ENCODE data around the gene STX2.

STX2 gene

GRCh38 chr12:130818635-130819576 is 20.1 kb downstream of the STX2 start:
- Histone ChIP-seq H3K4me3 (ENCODE audit: low read length in 2 of 2) (no peak overlapping the region), H2BK120ac (ENCODE audit: low read depth, low read length) (no peak overlapping the region), H2BK12ac (ENCODE audit: low read length) (peak overlapping the region; percentile 89), H3K36me3 (replicated peaks in 1 of 2; ENCODE audit: control insufficient read depth in 2 of 2, insufficient read depth in 2 of 2, low read length in 2 of 2) (peaks cover 7 to 46% of the 10 kb centered on the region in 2 donors), H2AFZ (ENCODE audit: low read length) (no peak overlapping the region), H2BK15ac (ENCODE audit: low read length) (no peak overlapping the region), H4K91ac (ENCODE audit: low read depth, low read length, poor library complexity) (no peak overlapping the region), H2BK5ac (ENCODE audit: low read length) (no peak overlapping the region), H3K9me3 (replicated peaks in 1 of 2; ENCODE audit: control insufficient read depth in 2 of 2, insufficient read depth in 1 of 2, low read depth in 1 of 2, low read length in 2 of 2) (no peaks in the 10 kb centered on the region), H3K14ac (ENCODE audit: low read length) (no peak overlapping the region), H3K79me1 (ENCODE audit: low read depth, low read length) (peaks cover 6% of the 10 kb centered on the region), H3K9ac (ENCODE audit: low read depth, low read length, poor library complexity) (peak overlapping the region; percentile 79), H3K27me3 (ENCODE audit: control insufficient read depth in 3 of 3, insufficient read depth in 3 of 3, low read depth in 1 of 3, low read length in 3 of 3) (peaks cover 0 to 2% (median 0%) of the 10 kb centered on the region in 3 experiments), H3K4me2 (ENCODE audit: insufficient read depth, low read length, poor library complexity, severe bottlenecking) (no peak overlapping the region), H3K23ac (ENCODE audit: low read depth, low read length, poor library complexity) (peak overlapping the region; percentile 49), H2AK5ac (ENCODE audit: low read depth, low read length) (peak overlapping the region; percentile 7), H3K27ac (replicated peaks; ENCODE audit: low read length) (no peak overlapping the region), H3K4me1 (ENCODE audit: control insufficient read depth in 2 of 2, insufficient read depth in 1 of 2, low read depth in 1 of 2, low read length in 2 of 2) (peaks cover 9 to 13% of the 10 kb centered on the region in 2 donors), H4K8ac (ENCODE audit: low read depth, low read length) (no peak overlapping the region), H3K18ac (ENCODE audit: low read length) (peak overlapping the region; percentile 27), H3K4ac (ENCODE audit: low read length) (no peak overlapping the region)
- no CpG with 5 or more reads among the region's 58 CpGs for WGBS, 2 donors (ENCODE audit: extremely low coverage in 2 of 2, insufficient read length in 2 of 2, insufficient replicate concordance in 1 of 2)
- DNase-seq (ENCODE audit: low spot score) = peak; percentile 65

GRCh38 chr12:130818272-130818634 is 20.8 kb downstream of the STX2 start:
- DNase-seq (ENCODE audit: low spot score) = no peak

DNA sequence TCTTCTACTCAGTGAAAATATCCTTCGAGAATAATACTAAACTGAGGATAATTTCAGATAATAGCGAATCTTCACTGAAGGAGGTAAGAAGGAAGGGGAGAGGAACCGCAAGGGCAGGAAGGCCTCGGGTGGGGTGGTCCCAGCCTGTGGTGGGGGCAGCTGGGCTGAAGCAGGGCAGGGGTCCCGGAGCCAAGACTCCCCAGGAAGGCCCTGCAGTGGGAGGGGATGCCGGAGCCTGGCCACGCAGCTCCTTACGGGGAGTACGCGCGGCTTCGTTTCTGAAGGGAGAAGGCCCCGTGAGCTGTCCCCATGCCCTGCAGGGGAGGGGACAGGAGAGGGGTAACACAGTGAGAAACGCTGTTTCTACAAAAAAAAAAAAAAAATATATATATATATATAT is 21.2 kb downstream of the STX2 start:
- H2AFZ ChIP-seq (ENCODE audit: low read length) = no peak overlapping the region
- no peak overlapping the region for H2BK120ac ChIP-seq (ENCODE audit: low read depth, low read length)
- peaks cover 9 to 13% of the 10 kb centered on the region in 2 donors for H3K4me1 ChIP-seq (ENCODE audit: control insufficient read depth in 2 of 2, insufficient read depth in 1 of 2, low read depth in 1 of 2, low read length in 2 of 2)
- no peak overlapping the region for H3K18ac ChIP-seq (ENCODE audit: low read length)
- no peak overlapping the region for H3K27ac ChIP-seq (replicated peaks; ENCODE audit: low read length)
- no peak overlapping the region for H3K9ac ChIP-seq (ENCODE audit: low read depth, low read length, poor library complexity)
- H4K8ac ChIP-seq (ENCODE audit: low read depth, low read length) = no peak overlapping the region
- no peak overlapping the region for H3K23ac ChIP-seq (ENCODE audit: low read depth, low read length, poor library complexity)
- no peak overlapping the region for H3K14ac ChIP-seq (ENCODE audit: low read length)
- DNase-seq (ENCODE audit: low spot score) = no peak
- no peak overlapping the region for H3K4ac ChIP-seq (ENCODE audit: low read length)
- H3K79me1 ChIP-seq (ENCODE audit: low read depth, low read length) = peaks cover 6% of the 10 kb centered on the region
- no peak overlapping the region for H2AK5ac ChIP-seq (ENCODE audit: low read depth, low read length)
- H3K4me2 ChIP-seq (ENCODE audit: insufficient read depth, low read length, poor library complexity, severe bottlenecking) = no peak overlapping the region
- no peak overlapping the region for H3K4me3 ChIP-seq (ENCODE audit: low read length in 2 of 2)
- H3K36me3 ChIP-seq (replicated peaks in 1 of 2; ENCODE audit: control insufficient read depth in 2 of 2, insufficient read depth in 2 of 2, low read length in 2 of 2) = peaks cover 5 to 35% of the 10 kb centered on the region in 2 donors
- no peak overlapping the region for H2BK5ac ChIP-seq (ENCODE audit: low read length)
- no peak overlapping the region for H2BK15ac ChIP-seq (ENCODE audit: low read length)
- no peak overlapping the region for H2BK12ac ChIP-seq (ENCODE audit: low read length)
- no CpG with 5 or more reads among the region's 14 CpGs for WGBS, 2 donors (ENCODE audit: extremely low coverage in 2 of 2, insufficient read length in 2 of 2, insufficient replicate concordance in 1 of 2)
- H3K9me3 ChIP-seq (replicated peaks in 1 of 2; ENCODE audit: control insufficient read depth in 2 of 2, insufficient read depth in 1 of 2, low read depth in 1 of 2, low read length in 2 of 2) = no peaks in the 10 kb centered on the region
- H4K91ac ChIP-seq (ENCODE audit: low read depth, low read length, poor library complexity) = no peak overlapping the region
- H3K27me3 ChIP-seq (ENCODE audit: control insufficient read depth in 3 of 3, insufficient read depth in 3 of 3, low read depth in 1 of 3, low read length in 3 of 3) = peaks cover 0 to 2% (median 0%) of the 10 kb centered on the region in 3 experiments

More at GRCh38 chr12:130818272-130818634, 20.8 kb downstream of the STX2 start:
- Histone ChIP-seq H2AK5ac (ENCODE audit: low read depth, low read length) (peak overlapping the region; percentile 7), H3K9me3 (replicated peaks in 1 of 2; ENCODE audit: control insufficient read depth in 2 of 2, insufficient read depth in 1 of 2, low read depth in 1 of 2, low read length in 2 of 2) (no peaks in the 10 kb centered on the region), H2BK12ac (ENCODE audit: low read length) (peak overlapping the region; percentile 89), H4K8ac (ENCODE audit: low read depth, low read length) (no peak overlapping the region), H3K4ac (ENCODE audit: low read length) (no peak overlapping the region), H3K23ac (ENCODE audit: low read depth, low read length, poor library complexity) (peak overlapping the region; percentile 49), H2AFZ (ENCODE audit: low read length) (no peak overlapping the region), H3K4me3 (ENCODE audit: low read length in 2 of 2) (no peak overlapping the region), H3K18ac (ENCODE audit: low read length) (peak overlapping the region; percentile 27), H3K79me1 (ENCODE audit: low read depth, low read length) (peaks cover 6% of the 10 kb centered on the region), H4K91ac (ENCODE audit: low read depth, low read length, poor library complexity) (no peak overlapping the region), H3K4me2 (ENCODE audit: insufficient read depth, low read length, poor library complexity, severe bottlenecking) (no peak overlapping the region), H3K27ac (replicated peaks; ENCODE audit: low read length) (no peak overlapping the region), H3K9ac (ENCODE audit: low read depth, low read length, poor library complexity) (no peak overlapping the region), H3K36me3 (replicated peaks in 1 of 2; ENCODE audit: control insufficient read depth in 2 of 2, insufficient read depth in 2 of 2, low read length in 2 of 2) (peaks cover 6 to 40% of the 10 kb centered on the region in 2 donors), H2BK5ac (ENCODE audit: low read length) (no peak overlapping the region), H3K4me1 (ENCODE audit: control insufficient read depth in 2 of 2, insufficient read depth in 1 of 2, low read depth in 1 of 2, low read length in 2 of 2) (peaks cover 9 to 13% of the 10 kb centered on the region in 2 donors), H3K14ac (ENCODE audit: low read length) (no peak overlapping the region), H2BK120ac (ENCODE audit: low read depth, low read length) (no peak overlapping the region), H3K27me3 (ENCODE audit: control insufficient read depth in 3 of 3, insufficient read depth in 3 of 3, low read depth in 1 of 3, low read length in 3 of 3) (peaks cover 0 to 2% (median 0%) of the 10 kb centered on the region in 3 experiments), H2BK15ac (ENCODE audit: low read length) (no peak overlapping the region)
- no CpG with 5 or more reads among the region's 14 CpGs for WGBS, 2 donors (ENCODE audit: extremely low coverage in 2 of 2, insufficient read length in 2 of 2, insufficient replicate concordance in 1 of 2)

GRCh38 chr12:130816097-130816496 is 23.0 kb downstream of the STX2 start:
- Histone ChIP-seq H2BK5ac (ENCODE audit: low read length) (no peak overlapping the region), H4K8ac (ENCODE audit: low read depth, low read length) (no peak overlapping the region), H3K9ac (ENCODE audit: low read depth, low read length, poor library complexity) (no peak overlapping the region), H3K36me3 (replicated peaks in 1 of 2; ENCODE audit: control insufficient read depth in 2 of 2, insufficient read depth in 2 of 2, low read length in 2 of 2) (peaks cover 5 to 32% of the 10 kb centered on the region in 2 donors), H3K9me3 (replicated peaks in 1 of 2; ENCODE audit: control insufficient read depth in 2 of 2, insufficient read depth in 1 of 2, low read depth in 1 of 2, low read length in 2 of 2) (no peaks in the 10 kb centered on the region), H3K4me2 (ENCODE audit: insufficient read depth, low read length, poor library complexity, severe bottlenecking) (no peak overlapping the region), H4K91ac (ENCODE audit: low read depth, low read length, poor library complexity) (no peak overlapping the region), H2AK5ac (ENCODE audit: low read depth, low read length) (peak overlapping the region; percentile 63), H3K14ac (ENCODE audit: low read length) (no peak overlapping the region), H2AFZ (ENCODE audit: low read length) (no peak overlapping the region), H3K79me1 (ENCODE audit: low read depth, low read length) (peaks cover 6% of the 10 kb centered on the region), H3K18ac (ENCODE audit: low read length) (peak overlapping the region; percentile 94), H3K4me3 (ENCODE audit: low read length in 2 of 2) (no peak overlapping the region), H2BK15ac (ENCODE audit: low read length) (peak overlapping the region; percentile 71), H3K27me3 (ENCODE audit: control insufficient read depth in 3 of 3, insufficient read depth in 3 of 3, low read depth in 1 of 3, low read length in 3 of 3) (peaks cover 0 to 2% (median 0%) of the 10 kb centered on the region in 3 experiments), H2BK120ac (ENCODE audit: low read depth, low read length) (no peak overlapping the region), H3K27ac (replicated peaks; ENCODE audit: low read length) (no peak overlapping the region), H3K4ac (ENCODE audit: low read length) (no peak overlapping the region), H2BK12ac (ENCODE audit: low read length) (no peak overlapping the region), H3K23ac (ENCODE audit: low read depth, low read length, poor library complexity) (peak overlapping the region; percentile 34), H3K4me1 (ENCODE audit: control insufficient read depth in 2 of 2, insufficient read depth in 1 of 2, low read depth in 1 of 2, low read length in 2 of 2) (peaks cover 9 to 13% of the 10 kb centered on the region in 2 donors)
- WGBS, 2 donors (ENCODE audit: extremely low coverage in 2 of 2, insufficient read length in 2 of 2, insufficient replicate concordance in 1 of 2) = no CpG with 5 or more reads among the region's 14 CpGs
- DNase-seq (ENCODE audit: low spot score) = no peak
